HS-5 (cell line): ENCODE measurements around the gene KLHDC4.
"Not testable (repeated sequence)": the region's sequence is repeated elsewhere in the genome, so short reads cannot be mapped to it uniquely, and the experiment has no call there.

Experiments
- DNase-seq: peaks from one replicate; pipeline ENCODE4 v3.0.0-alpha.2; 2012; ENCODE audit warnings: low read depth

KLHDC4 gene

GRCh38 chr16:87742781-87743490 lies 22.9 kb downstream of the KLHDC4 start:
- DNase-seq = no peak

DNA sequence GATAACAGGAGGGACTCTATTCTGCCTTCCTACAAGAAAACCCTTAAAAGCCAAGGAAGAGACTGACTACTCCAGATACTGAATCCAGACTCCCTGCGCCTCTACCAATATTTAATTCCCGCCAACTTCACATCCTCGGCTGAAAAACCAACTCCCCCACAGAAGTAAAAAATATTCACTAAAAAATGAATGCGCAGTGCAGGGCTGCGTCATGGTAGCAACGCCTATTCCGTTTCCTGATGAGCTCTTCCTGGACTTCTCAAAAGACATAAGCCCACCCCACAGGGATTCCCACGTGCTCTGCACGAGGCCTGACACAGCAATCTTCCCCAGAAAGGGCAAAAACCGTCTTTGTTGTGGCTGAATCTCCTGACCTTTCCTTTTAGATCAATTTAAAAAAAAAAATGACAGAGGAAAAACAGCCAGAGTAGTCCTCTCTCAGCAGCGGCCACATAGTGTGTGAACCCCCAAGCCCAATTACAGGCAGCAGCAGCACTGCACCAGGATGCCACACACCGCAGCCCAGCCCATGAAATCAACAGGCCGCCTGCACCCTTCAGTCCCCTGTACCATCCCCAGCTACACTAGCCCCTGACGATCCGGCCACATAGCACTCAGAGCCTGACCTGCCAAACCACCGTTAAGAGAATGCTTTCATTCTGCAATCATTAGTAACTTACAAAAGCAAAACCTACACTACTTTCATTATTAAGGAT lies 23.9 kb downstream of the KLHDC4 start:
- DNase-seq = no peak

DNA sequence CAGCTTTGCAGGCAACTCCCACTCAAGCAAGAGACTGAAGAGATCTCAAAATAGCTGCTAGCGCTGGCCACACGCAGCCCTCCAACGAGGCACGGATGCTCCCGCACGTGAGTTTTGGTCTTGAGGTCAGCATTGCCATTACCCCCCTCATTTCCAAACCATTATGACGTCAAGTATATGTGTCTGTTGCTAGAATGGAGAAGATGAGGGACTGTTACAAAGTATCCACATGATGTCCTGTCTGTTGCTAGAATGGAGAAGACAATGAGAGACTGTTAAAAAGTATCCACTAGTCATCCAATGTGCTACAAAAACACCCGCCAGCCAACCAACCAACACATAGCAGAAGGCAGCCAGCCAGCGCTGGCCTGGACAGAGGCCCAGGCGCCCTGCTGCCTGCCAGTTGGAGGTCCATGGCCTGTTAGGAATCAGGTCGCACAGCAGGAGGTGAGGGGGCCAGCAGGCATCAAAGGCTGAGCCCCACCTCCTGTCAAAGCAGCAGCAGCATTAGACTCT lies 24.8 kb downstream of the KLHDC4 start:
- DNase-seq = no peak

GRCh38 chr16:87740441-87740840 lies 25.3 kb downstream of the KLHDC4 start:
- no peak for DNase-seq

DNA sequence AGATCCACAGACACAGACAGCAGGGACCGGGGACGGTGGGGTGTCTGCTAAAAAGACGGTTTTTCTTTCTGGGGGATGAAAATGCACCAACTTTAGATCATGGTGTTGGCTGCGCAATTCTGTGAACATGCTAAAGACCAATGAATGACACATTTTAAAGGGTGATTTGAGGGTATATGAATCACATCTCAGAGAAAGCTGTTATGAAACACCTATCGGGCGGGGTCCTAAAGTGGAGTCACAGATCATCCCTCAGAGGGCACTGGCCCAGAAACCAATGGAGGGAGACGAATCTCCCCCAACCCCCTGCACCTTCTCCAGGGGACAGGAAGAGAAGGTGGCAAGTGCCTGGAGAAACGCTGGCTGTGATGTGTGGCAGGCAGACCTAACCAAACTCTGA lies 26.0 kb downstream of the KLHDC4 start:
- DNase-seq = no peak

DNA sequence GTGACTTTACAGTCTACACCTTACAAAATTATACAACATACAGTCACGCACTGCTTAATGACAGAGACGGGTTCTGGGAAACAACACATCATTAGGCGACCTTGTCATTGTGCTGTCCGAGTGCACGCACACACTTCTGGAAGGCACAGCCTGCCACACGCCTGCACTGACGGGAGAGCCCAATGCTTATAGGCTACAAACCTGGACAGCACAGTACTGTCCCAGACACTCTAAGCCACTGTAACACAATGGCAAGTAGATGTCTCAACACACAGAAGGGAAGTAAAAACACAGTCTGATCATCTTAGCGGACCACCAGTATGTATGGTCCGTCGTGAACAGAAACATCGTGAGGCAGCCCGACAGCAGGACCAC lies 29.8 kb downstream of the KLHDC4 start:
- DNase-seq = no peak

DNA sequence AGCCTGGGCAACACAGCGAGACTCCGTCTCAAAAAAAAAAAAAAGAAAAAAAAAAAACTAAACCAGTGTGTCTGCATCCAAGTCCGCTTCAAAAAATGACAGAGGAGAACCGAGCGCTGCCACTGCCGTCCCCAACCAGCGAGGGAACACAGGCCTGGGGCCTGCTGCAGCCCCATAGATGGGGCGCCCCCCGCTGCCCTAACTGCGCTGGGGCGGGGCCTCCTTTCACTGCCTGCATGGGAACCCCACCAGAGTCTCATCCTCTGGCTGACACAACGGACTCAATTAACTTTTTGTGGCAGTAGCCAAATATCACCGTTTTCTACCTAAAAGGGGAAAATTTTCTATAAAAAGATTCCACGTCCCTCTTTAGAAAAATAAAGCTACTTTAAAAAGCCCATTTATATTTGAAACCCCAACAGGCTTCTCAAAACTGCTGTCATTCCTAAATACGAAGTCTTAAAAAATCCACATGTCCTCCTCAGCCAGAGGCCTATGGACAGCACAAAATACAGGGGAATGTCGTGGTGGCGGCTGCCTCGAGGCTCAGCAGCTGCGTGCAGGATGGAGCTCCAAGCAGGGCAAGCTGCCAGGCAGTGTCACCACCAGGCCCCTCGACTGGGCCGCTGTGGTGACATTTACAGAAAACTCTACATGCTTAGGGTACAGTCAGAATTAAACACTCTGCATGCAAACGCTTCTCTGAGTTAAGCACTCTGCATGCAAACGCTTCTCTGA lies 30.3 kb downstream of the KLHDC4 start:
- no peak for DNase-seq

GRCh38 chr16:87734644-87735043 lies 31.1 kb downstream of the KLHDC4 start:
- no peak for DNase-seq

- DNase-seq = no peak
Observed at GRCh38 chr16:87733190-87733589, 32.6 kb downstream of the KLHDC4 start.

GRCh38 chr16:87731607-87732006 lies 34.2 kb downstream of the KLHDC4 start:
- no peak for DNase-seq

GRCh38 chr16:87729266-87729954 lies 36.4 kb downstream of the KLHDC4 start:
- DNase-seq = no peak

DNA sequence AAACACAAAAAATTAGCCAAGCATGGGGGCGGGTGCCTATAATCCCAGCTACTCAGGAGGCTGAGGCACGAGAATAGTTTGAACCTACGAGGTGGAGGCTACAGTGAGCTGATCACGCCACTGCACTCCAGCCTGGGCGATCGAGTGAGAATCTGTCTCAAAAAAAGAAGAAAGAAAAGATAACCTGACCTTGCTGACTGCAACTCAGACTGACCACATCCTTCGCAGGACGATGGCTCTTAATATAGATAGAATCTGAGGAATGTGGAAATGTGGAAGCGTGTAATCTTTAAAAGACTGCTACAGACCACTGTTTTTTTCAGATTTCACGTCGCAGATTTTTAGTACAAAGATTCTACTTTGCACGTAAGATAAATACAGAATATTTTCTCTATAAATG lies 37.8 kb downstream of the KLHDC4 start:
- DNase-seq = no peak

GRCh38 chr16:87727346-87727745 lies 38.4 kb downstream of the KLHDC4 start:
- DNase-seq = no peak

DNA sequence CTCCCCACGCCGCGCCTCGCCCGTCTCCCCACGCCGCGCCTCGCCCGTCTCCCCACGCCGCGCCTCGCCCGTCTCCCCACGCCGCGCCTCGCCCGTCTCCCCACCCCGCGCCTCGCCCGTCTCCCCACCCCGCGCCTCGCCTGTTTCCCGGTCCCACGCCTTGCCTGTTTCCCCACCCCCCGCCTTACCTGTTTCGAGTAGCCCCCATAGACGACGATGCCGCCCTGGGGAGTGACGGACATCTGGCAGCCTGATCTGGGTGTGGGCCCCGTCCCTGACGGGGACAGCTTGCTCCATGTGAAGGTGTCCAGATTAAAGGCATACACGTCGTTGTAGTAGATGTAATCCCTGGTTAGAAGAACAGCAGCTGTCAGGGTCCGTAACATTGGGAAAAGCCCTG lies 39.2 kb downstream of the KLHDC4 start:
- not testable (repeated sequence) for DNase-seq

DNA sequence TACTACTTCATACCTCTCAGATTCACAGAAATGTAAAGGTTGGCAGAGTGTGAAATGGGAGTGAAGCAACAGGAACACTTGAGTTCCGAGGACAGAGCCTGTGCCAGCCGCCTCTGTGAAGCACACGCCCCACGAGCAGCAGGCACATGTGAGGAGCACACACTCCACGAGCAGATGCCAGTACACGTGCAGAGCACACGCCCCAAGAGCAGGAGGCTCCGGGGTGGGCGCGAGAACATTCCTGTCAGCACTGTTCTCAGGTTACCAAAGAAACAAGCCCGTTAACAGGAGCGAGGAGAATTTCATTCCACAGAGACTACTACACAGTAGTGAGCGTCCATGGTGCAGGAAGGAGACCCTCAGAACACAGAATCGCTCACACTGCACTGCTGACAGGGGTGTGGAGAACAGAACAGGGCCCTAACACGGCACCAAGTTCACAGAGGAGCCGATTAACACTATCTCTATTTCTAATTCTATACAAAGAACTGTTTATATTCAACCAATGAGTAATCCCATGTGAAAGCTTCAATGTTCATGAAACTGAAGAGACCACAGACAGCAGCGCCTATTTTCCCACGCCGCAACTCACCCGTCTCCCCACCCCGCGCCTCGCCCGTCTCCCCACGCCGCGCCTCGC lies 40.1 kb downstream of the KLHDC4 start:
- no peak for DNase-seq

DNA sequence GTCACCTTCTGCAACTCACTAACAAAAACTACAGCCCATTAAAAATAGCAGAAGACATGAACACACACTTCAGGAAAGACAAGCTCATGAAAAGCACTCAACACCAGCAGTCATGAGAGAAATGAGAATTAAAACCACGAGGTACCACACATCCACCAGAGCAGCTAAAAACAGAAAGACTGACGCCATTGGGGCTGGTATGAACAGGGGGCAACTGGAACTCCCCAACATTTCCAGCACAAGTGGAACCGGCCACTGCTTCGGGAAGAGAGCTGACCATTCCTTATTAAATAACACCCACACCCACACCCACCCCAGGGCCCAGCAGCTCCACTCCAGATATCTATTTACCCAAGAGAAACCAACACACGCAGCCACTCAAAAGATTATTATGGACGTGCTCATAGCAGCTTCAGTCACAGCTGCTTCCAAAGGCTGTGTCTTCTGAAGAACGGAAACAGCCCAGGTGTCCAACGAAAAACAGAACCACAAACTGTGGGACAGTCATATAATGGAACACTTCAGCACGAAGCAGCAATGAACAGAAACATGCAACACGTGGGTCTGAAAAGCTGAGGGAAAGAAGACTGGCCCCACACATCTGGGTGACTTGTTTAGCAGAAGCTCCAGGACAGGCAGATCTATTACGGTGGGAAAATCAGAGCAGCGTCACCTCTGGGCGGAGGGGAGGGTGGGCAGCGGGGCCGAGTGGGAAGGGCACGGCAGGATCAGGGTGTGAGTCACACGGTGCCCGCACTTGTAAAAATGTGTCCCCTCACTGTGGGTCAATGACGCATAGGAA lies 41.1 kb downstream of the KLHDC4 start:
- no peak for DNase-seq

DNA sequence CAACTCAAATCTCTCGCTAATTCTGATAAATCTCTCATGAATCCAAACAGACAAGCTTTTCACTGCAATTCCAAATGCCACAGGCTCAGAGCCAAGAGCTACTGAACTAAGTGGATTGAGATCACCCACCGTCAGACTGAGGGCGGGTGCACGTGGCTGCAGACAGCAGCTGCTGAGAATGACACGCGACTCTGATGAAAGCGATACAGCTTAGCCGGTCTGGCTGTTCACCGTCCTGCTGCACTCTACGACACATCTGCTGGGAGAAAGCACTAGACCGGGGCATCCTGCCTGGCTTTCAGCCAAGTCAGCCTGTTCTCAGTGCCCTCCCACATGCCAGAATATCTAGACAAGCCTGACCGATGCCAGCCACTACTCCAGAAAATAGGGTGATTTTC lies 42.6 kb downstream of the KLHDC4 start:
- DNase-seq = no peak

DNA sequence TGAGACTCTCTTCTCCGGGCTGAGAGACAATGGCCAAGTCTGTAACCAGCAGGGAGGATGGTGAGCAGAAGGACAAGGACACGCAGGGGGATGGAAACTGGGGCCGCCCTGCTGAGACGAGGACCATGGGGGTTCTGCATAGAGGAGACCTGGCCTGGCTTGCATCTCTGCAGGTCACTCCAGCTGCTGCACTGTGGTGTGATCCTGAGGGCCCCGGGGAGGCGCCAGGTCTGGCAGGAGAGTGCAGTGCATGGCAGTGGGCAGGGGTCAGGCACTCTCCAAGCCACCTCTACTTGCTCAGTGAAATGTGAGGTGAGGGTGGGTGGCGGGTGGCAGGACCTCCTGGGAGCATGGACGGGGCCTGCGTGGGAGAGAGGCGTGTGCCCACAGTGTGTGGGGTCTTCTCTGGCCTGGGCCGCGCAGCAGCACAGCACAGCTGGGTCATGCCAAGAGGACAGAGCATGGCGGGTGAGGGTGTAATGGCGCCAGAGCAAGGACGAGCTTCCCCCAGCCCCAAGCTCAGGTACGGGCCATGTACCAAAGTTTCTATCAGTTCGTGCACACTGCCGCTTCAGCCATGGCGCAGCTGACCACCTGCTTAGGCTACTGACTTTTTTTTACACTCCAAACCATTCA lies 43.1 kb downstream of the KLHDC4 start:
- no peak for DNase-seq

GRCh38 chr16:87721622-87722585 lies 43.9 kb downstream of the KLHDC4 start:
- DNase-seq = no peak
